ENCODE measurements around the gene SUCO. TPM values are rescaled to one million over a fixed set of nuclear protein-coding genes. Genes with fewer than 3 reads are reported as not detected.

Gene SUCO
- total and polyA plus RNA-seq, 2 of the 13 experiments (the other 11 are each of a cell fraction or from before 2014, with no cell fraction given): 12.6 to 25.5 TPM

DNA sequence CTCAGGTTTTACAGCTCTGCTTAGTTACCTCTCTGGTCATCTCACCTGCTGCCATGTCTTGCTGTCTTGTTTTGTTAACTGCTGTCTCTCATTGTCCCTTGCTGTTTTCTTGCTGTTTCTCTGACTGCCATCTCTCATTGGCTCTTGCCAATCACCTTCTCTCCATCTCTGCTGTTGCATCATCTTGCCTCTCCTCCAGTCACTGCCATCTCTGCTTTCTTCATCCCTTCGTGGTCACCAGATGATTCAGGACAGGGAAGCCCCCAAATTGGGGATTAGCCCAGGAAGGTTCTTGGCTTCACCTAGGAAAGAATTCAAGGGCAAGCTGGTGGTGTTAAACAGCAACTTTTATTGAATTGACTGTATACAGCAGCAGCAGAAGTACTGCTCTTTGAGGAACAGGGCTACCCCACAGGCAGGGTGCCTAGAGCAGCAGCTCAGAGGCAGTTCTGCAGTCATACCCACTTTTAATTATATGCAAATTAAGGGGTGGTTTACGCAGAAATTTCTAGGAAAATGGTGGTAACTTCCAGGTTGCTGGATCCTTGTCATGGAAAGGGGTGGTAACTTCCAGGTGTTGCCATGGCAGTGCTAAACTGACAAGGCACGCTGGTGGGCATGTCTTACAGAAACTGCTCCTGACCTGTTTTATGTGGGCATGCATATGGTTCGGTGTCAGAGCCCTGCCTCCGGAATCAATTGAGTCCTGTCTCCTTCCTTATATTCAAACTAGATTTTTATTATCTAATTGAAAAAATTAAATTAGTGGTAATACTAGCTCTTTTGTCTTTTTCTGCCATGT is 33.4 kb downstream of the SUCO start:
- intact Hi-C loops (cut with micrococcal nuclease; ENCODE audit: unreplicated experiment) (no loop called here), in situ Hi-C loops (cut with HindIII; ENCODE audit: extremely low pct_ligation_motif_present, low pct_unique_long_range_greater_than_20kb) (no loop called here)
- Histone ChIP-seq H3K79me2 (ENCODE audit: insufficient read depth, low read length) (no peaks in the 10 kb centered on the region), H3K9ac (ENCODE audit: insufficient read depth, low read depth, low read length) (no peak overlapping the region), H3K4me3 (replicated peaks in 1 of 3; ENCODE audit: insufficient read depth in 1 of 3, low read depth in 2 of 3, low read length in 3 of 3) (no peak overlapping the region), H3K27me3 (ENCODE audit: control insufficient read depth in 1 of 2, insufficient read depth in 2 of 2, low read length in 2 of 2) (no peaks in the 10 kb centered on the region), H3K4me1 (ENCODE audit: insufficient read depth, low read length) (no peaks in the 10 kb centered on the region), H3K9me3 (ENCODE audit: low read length) (no peaks in the 10 kb centered on the region), H3K4me2 (ENCODE audit: low read depth, low read length) (no peak overlapping the region), H3K27ac (ENCODE audit: extremely low read length, insufficient read depth, low read length) (no peak overlapping the region), H3K36me3 (replicated peaks in 1 of 2; ENCODE audit: control insufficient read depth in 1 of 2, insufficient read depth in 2 of 2, low read length in 2 of 2) (peaks cover 12 to 34% of the 10 kb centered on the region in 2 experiments; a peak in 4 of 5 replicates), H2AFZ (ENCODE audit: low read length) (no peak overlapping the region), H4K20me1 (ENCODE audit: insufficient read depth, low read length) (no peaks in the 10 kb centered on the region)
- ChIA-PET POLR2A (interaction anchor here (1.4 kb wide), 1 partner anchor 116 kb away, joined by 3 read pairs; no protein-coding TSS in a partner anchor), CTCF (ENCODE audit: low intra/inter-chr PET ratio, low total read pairs) (no interaction called here)
- no peak for ATAC-seq
- TF ChIP-seq CEBPB (IDR thresholded peaks at IDR 0.05; ENCODE audit: borderline replicate concordance, low read depth, low read length) (0 out of 2 replicates have a peak, but pooled peaks have one; percentile 35), ZNF225 (CRISPR knock-in tag; IDR thresholded peaks at IDR 0.05) (no peak)
- DNase-seq (ENCODE audit: low spot score): no peak
- no TSS peak for BruUV-seq (replicated peaks)
- 95% methylated on average over 5 of the region's 5 CpGs for WGBS (ENCODE audit: low lambda C conversion rate)
- FAIRE-seq: no peak

DNA sequence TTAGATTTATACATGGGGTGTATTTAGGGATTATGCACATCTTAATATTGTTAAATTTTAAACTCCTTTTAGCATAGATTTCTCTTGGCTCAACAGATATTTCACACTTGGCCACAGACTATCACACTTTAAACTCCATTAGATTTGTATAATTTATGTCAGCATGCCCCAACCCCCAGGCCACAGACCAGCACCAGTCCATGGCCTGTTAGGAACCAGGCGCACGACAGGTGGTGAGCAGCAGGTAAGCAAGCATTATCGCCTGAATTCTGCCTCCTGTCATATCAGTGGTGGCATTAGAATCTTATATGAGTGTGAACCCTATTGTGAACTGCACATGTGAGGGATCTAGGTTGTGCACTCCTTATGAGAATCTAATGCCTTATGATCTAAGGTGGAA is 34.8 kb downstream of the SUCO start:
- no TSS peak for BruUV-seq (replicated peaks)
- H3K79me2 ChIP-seq (ENCODE audit: insufficient read depth, low read length): no peaks in the 10 kb centered on the region
- H3K27ac ChIP-seq (ENCODE audit: extremely low read length, insufficient read depth, low read length): no peak overlapping the region
- H3K27me3 ChIP-seq (ENCODE audit: control insufficient read depth in 1 of 2, insufficient read depth in 2 of 2, low read length in 2 of 2): no peaks in the 10 kb centered on the region
- ChIA-PET CTCF (ENCODE audit: low intra/inter-chr PET ratio, low total read pairs) (no interaction called here), POLR2A (no interaction called here)
- intact Hi-C loops (cut with micrococcal nuclease; ENCODE audit: unreplicated experiment) (no loop called here), in situ Hi-C loops (cut with HindIII; ENCODE audit: extremely low pct_ligation_motif_present, low pct_unique_long_range_greater_than_20kb) (no loop called here)
- 92% methylated on average over 3 of the region's 3 CpGs for WGBS (ENCODE audit: low lambda C conversion rate)
- H3K4me1 ChIP-seq (ENCODE audit: insufficient read depth, low read length): no peaks in the 10 kb centered on the region
- no peaks in the 10 kb centered on the region for H4K20me1 ChIP-seq (ENCODE audit: insufficient read depth, low read length)
- peaks cover 9 to 28% of the 10 kb centered on the region in 2 experiments; a peak in 4 of 5 replicates for H3K36me3 ChIP-seq (replicated peaks in 1 of 2; ENCODE audit: control insufficient read depth in 1 of 2, insufficient read depth in 2 of 2, low read length in 2 of 2)
- H2AFZ ChIP-seq (ENCODE audit: low read length): no peak overlapping the region
- H3K9ac ChIP-seq (ENCODE audit: insufficient read depth, low read depth, low read length): no peak overlapping the region
- no peak overlapping the region for H3K4me2 ChIP-seq (ENCODE audit: low read depth, low read length)
- DNase-seq (ENCODE audit: low spot score): no peak
- no peak overlapping the region for H3K4me3 ChIP-seq (replicated peaks in 1 of 3; ENCODE audit: insufficient read depth in 1 of 3, low read depth in 2 of 3, low read length in 3 of 3)
- FAIRE-seq: no peak
- no peaks in the 10 kb centered on the region for H3K9me3 ChIP-seq (ENCODE audit: low read length)
- ATAC-seq: no peak
- no peak for TF ChIP-seq IKZF1 (IDR thresholded peaks at IDR 0.05)
- no peak for TF ChIP-seq ZNF616 (CRISPR knock-in tag; IDR thresholded peaks at IDR 0.05; ENCODE audit: low read depth)
- no peak for TF ChIP-seq ARNTL (CRISPR knock-in tag; IDR thresholded peaks at IDR 0.05)
- TF ChIP-seq, protein P1, sequence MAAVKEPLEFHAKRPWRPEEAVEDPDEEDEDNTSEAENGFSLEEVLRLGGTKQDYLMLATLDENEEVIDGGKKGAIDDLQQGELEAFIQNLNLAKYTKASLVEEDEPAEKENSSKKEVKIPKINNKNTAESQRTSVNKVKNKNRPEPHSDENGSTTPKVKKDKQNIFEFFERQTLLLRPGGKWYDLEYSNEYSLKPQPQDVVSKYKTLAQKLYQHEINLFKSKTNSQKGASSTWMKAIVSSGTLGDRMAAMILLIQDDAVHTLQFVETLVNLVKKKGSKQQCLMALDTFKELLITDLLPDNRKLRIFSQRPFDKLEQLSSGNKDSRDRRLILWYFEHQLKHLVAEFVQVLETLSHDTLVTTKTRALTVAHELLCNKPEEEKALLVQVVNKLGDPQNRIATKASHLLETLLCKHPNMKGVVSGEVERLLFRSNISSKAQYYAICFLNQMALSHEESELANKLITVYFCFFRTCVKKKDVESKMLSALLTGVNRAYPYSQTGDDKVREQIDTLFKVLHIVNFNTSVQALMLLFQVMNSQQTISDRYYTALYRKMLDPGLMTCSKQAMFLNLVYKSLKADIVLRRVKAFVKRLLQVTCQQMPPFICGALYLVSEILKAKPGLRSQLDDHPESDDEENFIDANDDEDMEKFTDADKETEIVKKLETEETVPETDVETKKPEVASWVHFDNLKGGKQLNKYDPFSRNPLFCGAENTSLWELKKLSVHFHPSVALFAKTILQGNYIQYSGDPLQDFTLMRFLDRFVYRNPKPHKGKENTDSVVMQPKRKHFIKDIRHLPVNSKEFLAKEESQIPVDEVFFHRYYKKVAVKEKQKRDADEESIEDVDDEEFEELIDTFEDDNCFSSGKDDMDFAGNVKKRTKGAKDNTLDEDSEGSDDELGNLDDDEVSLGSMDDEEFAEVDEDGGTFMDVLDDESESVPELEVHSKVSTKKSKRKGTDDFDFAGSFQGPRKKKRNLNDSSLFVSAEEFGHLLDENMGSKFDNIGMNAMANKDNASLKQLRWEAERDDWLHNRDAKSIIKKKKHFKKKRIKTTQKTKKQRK (IDR thresholded peaks at IDR 0.05; ENCODE audit: low read length): no peak
- TF ChIP-seq, protein P2, sequence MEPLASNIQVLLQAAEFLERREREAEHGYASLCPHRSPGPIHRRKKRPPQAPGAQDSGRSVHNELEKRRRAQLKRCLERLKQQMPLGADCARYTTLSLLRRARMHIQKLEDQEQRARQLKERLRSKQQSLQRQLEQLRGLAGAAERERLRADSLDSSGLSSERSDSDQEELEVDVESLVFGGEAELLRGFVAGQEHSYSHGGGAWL (CRISPR knock-in tag; IDR thresholded peaks at IDR 0.05): no peak
- TF ChIP-seq EEA1 (CRISPR knock-in tag; IDR thresholded peaks at IDR 0.05; ENCODE audit: borderline replicate concordance): no peak
- TF ChIP-seq FOXM1 (CRISPR knock-in tag; IDR thresholded peaks at IDR 0.05): no peak
- TF ChIP-seq PHF21A (CRISPR knock-in tag; IDR thresholded peaks at IDR 0.05): no peak
- TF ChIP-seq, protein P3, sequence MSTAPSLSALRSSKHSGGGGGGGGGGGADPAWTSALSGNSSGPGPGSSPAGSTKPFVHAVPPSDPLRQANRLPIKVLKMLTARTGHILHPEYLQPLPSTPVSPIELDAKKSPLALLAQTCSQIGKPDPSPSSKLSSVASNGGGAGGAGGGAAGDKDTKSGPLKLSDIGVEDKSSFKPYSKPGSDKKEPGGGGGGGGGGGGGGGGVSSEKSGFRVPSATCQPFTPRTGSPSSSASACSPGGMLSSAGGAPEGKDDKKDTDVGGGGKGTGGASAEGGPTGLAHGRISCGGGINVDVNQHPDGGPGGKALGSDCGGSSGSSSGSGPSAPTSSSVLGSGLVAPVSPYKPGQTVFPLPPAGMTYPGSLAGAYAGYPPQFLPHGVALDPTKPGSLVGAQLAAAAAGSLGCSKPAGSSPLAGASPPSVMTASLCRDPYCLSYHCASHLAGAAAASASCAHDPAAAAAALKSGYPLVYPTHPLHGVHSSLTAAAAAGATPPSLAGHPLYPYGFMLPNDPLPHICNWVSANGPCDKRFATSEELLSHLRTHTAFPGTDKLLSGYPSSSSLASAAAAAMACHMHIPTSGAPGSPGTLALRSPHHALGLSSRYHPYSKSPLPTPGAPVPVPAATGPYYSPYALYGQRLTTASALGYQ (CRISPR knock-in tag; IDR thresholded peaks at IDR 0.05): no peak
- no peak for TF ChIP-seq HOXA5 (CRISPR knock-in tag; IDR thresholded peaks at IDR 0.05)
- no peak for TF ChIP-seq ZNF326 (CRISPR knock-in tag; IDR thresholded peaks at IDR 0.05; ENCODE audit: borderline replicate concordance)

All from HepG2 (cell line).